Inflammatory macrophage (primary cell): ENCODE measurements around the gene SMAD3.
A peak's percentile ranks its signal among the peaks of the same experiment; 100 is the strongest.
"Not testable (repeated sequence)": the region's sequence is repeated elsewhere in the genome, so short reads cannot be mapped to it uniquely, and the experiment has no call there.

Experiments
- DNase-seq, 2 donors: peaks; one replicate each; pipeline ENCODE4 v3.0.0-alpha.2; 2020 to 2022

The SMAD3 gene

DNA sequence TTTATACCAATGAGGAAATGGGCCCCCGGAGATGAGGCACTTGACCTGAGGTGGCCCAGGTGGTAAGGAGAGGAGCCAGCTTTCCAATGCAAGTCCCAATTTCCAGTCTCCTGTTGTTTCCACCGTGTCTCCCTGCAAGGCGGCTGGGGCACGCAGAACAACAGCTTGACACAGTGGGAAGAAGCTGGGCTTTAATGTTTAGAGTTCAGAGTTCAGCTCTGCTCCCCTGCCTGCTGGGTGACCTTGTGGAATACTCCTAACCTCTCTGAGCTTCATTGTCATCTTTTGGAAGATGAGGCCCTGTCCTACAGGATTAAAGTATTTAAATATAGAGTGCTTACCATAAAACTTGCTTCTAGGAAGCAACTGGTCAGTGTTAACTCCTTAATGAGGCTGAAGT, 80.3 kb downstream of the SMAD3 start:
- no peak for DNase-seq

GRCh38 chr15:67146234-67146633, 80.8 kb downstream of the SMAD3 start:
- no peak for DNase-seq

DNA sequence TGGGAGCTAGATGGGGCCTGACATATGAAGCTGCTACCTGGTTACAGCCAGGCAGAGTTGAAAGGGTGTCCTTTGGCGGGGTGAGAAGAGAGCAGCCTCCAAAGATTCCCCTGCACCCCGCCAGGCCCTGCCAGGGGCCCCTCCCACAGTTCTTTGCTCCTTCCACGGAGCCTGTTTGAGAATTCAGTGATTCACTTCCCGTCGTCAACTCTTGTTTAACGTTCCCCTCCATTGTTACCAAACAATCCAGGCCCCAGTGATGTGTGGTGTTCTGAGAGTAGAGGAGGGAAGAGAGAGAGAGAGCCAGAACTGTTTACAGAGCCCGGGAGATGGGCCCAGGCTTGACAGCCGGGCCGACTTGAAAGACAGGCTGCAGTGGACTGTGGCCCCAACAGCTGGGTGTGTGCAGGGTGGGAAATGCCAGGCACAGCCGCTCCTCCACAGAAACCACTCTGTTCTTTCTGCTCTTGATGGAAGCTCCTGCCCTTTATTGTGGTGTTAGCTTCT, 81.5 kb downstream of the SMAD3 start:
- peak; percentile 66 for DNase-seq

DNA sequence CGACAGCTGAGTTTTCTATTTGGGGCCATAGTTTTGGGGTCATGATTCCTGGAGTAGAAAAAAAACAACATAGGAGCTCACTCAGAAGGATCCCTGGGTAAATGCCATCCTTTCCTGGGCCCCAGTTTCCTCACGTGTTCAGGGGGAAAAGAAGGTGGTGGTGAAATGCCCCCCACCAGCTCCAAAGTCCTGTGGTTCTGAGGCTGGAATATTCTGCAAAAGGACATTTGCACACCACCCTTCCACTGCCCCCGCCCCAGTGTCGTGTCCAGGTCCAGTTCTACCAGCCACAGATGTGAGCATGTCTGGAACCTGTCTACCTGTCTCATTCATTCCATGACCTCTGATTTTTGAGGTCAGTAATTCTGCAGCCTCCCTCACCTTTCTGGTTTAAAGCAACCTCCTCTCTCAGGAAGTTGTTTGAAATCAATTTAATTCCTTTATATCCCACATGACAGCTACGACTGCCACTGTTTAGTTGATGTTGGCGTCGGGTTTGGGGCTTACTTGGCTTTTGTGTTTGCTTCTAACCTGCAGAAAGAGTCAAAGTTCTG, 82.1 kb downstream of the SMAD3 start:
- no peak for DNase-seq

DNA sequence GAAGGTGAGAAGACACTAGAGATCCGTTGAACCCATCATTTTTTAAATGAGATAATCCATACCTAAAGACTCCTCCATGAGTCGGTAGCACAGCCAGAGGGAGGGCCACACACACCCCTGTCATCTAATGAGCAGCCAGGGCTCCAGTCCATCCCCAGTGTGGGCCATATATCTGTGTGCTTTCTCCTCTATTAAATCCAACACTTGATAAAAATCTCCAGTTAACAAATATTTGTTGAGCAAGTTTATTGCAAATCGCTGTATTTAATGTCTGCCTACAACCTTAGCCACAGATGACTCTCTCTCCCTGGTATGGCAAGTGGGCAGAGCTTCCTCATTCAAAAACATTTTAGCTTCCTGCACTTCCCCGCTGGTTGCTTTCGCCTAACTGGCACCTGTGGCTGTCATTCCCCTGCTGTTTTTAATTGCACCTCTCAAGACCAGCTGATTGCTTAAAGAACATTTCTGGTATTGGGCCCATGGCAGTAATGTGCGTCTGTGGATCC, 82.8 kb downstream of the SMAD3 start:
- DNase-seq, result peak; percentile 87

GRCh38 chr15:67149068-67149772, 83.8 kb downstream of the SMAD3 start:
- DNase-seq, result no peak

GRCh38 chr15:67149773-67150022, 84.3 kb downstream of the SMAD3 start:
- DNase-seq, result no peak

DNA sequence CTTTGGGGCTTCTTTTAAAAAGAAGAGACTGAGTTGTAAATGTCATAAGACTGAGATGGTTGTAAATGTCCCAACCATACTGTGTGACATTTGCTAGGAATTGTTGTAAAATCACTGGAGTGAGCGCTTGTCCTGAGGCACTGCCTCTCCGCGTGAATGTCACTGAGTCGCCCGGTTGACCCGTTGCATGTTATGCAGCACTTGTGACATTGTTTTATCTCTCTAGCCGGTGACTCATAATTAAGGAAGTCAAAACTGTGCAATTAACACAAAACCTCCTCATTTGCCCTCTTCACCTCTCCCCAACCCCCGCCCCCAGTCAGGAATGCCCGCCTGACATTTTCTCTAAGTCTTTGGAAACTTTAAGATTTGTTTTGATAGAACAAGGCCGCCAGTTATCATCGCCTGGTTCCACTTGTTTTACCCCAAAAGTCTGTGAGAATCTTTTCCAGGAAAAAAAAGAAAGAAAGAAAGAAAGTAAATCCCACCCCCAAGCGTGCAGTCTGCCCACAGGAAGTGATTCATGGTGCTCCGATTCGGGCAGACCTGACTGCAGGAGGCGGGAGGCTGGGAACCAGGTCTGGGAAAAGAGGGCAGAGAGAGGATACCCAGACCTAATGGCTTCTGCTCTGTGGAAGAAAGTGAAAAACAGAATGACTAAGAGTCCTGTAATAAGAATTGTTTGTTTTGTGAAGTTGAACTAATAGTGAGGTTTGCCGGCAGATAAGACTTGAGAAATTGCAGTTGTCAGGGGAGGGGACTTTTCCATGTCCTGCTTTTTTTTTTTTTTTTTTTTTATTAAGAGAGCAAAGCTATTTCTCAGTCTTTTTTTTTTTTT, 84.8 kb downstream of the SMAD3 start:
- peak; percentile 91 to 93 for DNase-seq

- DNase-seq, result no peak
Observed at GRCh38 chr15:67152429-67152828, 87.0 kb downstream of the SMAD3 start.

GRCh38 chr15:67153044-67153443, 87.6 kb downstream of the SMAD3 start:
- not testable (repeated sequence) for DNase-seq

DNA sequence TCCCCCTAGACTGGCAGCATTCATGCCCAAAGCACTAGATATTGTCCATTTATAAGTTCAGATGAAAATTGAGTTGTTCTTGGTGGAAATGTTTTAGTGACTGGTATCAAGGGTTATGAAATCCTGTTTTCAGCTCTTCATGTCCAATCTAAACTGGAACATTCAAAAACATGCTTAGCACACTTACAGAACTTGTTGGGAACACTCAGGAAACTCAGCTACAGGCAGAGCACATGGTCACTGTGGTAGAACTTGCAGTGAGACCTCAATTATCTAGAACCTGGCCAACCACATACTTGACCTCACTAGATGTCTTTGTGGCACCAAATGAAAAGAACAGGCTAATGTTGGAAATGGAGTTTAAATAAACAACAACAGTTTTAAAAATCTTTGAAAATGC, 88.8 kb downstream of the SMAD3 start:
- no peak for DNase-seq

DNA sequence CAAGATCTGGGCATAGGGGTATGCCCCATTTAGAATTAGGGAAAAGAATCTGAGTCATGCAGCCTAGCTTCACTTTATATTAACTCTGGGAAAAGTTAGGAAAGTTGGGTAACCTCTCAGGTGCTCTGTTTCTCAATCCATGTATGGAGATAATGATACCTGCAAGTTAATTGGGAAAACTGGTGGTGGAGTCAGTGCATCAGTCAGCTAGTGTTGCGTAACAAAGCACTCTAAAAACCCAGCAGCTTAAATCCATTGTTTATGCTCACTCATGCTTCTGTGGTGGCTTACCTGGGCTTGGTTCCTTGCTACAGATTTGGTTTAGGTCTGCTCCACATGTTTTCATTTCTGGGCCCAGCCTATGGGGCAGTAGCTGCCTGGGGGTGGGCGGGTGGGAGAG, 91.0 kb downstream of the SMAD3 start:
- no peak for DNase-seq

DNA sequence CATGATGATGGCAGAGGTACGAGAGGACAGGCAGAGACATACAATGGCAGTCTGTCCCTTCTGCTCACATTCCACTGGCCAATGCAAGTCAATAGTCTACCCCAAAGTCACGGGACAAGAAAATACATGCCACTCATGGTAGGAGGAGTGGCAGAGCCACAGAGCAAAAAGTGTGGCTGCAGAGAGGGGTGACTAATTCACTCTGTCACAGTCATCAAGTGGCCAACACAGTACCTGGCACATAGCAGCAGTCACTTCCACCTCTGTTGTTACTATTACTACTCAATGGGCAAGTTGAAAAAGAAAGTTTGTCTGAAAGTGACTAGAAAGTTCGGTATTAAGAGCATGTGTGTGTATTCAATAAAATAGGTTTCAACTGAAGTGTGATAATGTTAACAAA, 91.4 kb downstream of the SMAD3 start:
- no peak for DNase-seq

- no peak for DNase-seq
Observed at GRCh38 chr15:67157521-67158252, 92.3 kb downstream of the SMAD3 start.

DNA sequence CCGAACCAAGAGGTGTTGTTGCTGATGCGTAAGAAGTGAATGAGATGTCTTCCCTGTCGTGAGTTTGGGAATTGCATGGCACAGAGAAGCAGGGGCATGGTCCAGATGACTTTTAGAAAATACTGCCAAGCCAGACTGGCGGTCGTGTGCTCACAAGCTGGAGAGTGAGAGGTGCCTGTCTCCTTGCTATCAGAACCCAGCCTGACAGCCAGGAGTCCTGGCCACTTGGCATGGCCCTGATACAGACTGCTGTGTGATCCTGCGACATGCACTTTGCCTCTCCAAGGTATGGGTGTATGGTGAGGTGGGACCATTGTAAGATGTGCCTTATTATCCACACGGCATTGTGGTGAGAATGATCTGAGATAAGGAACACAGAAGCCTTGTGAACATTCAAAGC, 93.0 kb downstream of the SMAD3 start:
- DNase-seq, result no peak

DNA sequence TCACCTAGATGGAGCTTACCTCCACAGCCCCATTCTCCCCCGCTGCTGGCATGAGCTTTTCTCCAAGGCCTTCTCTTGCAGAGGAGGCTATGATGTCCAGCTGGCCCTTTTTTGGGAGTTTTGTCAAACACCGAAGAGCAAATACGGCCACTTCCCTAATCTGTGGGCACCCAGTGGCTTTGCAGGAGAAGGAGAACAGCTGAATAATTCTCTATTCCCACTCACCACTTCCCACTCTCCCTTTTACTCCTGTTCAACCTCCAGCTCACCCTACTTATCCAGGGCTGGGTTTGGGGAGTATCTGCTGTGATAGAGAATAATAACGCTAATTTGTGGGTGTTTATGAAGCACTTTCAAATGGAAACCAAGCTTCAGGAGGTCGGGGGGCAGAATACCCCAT, 96.0 kb downstream of the SMAD3 start:
- peak; percentile 46 to 61 for DNase-seq

DNA sequence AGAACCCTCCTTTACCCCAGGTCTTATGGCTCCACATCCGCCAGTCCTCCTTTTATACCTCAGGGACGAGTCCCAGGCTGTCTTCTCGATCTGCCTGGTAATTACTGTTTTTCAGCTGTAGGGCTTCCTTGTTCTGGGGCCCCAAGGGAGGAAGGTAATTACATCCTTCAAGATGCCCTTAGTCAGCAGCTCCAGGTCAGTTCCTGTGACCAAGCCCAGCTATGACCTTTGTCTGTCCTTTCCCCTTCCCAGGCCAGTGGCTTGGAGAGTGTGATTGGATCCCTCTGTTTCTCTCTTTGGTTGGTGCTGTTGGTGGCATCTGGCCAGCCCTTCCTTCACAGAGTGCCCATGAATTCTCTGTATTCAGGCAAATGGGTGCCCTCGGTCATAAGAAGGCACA, 96.5 kb downstream of the SMAD3 start:
- peak in 1 of 2 donors; percentile 10 for DNase-seq

DNA sequence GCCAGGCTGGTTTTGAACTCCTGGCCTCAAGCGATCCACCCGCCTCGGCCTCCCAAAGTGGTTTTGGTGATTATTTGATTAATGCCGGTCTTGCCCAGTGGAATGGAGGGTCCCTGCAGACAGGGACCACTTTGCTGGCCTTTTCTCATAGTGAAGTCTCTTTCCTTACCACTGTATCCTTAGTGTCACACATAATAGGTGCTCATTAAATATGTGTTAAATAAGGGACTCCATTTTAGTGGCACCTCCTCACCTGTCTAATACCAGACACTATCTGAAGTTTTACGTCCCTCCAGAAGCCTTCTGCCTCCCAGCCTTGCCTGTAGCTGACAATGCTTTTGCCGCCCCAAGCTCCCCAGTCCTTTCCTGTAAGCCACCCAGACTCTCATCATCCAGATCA, 97.8 kb downstream of the SMAD3 start:
- no peak for DNase-seq

- no peak for DNase-seq
Observed at GRCh38 chr15:67164401-67164791, 99.0 kb downstream of the SMAD3 start.

DNA sequence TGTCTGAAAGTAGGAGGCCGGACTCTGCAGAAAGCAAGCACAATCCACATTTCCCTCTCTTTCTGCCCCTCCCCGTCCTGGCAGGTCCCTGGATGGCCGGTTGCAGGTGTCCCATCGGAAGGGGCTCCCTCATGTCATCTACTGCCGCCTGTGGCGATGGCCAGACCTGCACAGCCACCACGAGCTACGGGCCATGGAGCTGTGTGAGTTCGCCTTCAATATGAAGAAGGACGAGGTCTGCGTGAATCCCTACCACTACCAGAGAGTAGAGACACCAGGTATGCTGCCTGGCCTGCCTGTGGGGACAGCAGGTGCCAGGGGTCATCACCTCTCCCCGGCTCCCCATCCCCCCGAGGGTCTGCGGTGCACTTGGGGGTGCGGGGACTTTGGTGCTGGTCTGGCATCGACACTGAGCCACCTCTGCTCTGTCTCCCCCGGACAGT, 99.4 kb downstream of the SMAD3 start:
- no peak for DNase-seq

DNA sequence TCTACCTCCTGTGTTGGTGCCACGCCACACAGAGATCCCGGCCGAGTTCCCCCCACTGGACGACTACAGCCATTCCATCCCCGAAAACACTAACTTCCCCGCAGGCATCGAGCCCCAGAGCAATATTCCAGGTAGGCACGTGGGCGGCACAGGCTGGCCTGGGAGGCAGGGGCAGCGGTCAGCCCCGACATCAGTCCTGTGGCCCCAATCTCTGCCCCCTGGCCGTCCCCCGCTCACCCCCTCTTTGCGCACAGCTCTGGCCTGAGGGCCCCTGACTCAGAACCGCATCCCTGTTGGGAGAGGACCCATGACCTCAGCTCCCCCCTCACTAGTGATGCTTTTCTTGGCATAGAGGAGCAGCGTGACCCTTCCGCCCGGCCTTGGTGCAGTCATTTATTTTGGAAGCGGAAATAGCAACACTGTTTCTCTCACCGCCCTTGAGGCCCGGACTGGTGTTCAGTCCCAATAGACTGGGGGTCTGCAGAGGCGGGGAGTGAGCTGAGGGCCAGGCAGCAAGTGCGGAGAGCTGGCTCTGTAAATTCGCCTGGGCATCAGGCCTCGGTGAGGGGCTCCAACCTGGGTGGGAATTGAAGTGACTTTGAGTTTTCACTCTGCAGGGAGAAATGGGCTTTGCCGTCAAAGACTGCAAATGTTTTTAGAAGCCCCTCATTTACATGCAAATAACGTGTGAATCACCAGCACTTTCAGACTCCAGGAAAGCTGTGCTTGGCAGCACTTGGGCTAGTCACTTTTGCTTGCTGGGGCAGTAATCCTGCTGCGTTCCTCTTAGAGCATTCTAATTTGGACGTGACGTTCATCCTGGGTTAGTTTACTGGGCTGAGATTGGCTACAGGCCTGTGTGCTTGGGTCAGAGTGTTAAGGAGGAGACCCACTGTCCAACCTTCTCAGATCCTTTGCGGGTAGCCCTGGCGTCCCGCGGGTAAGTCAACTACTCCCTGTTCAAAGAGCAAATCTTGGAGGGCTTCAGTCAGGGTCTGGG, 100.2 kb downstream of the SMAD3 start:
- no peak for DNase-seq
